ENCODE results near the gene ADAP2.

DNA sequence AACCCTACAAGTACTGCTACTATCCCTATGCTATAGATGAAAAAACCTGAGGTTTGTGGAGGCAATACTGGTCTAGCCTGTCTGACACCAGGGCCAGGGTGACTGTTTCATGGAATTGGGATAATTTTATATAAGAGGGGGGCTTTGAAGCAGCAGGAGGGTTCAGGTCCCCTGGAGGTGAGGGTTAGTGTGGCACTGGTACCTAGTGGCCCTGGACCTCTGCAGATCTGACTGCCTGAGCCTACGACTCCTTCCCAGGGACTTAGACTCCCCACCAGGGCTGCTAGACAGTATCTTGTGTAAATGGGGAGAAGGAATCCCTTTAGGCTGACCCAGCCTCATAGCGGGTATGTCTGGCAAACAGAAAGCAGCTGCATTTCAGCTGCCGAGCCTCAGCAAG, 6.8 kb downstream of the ADAP2 start:
- TF ChIP-seq, protein P1, sequence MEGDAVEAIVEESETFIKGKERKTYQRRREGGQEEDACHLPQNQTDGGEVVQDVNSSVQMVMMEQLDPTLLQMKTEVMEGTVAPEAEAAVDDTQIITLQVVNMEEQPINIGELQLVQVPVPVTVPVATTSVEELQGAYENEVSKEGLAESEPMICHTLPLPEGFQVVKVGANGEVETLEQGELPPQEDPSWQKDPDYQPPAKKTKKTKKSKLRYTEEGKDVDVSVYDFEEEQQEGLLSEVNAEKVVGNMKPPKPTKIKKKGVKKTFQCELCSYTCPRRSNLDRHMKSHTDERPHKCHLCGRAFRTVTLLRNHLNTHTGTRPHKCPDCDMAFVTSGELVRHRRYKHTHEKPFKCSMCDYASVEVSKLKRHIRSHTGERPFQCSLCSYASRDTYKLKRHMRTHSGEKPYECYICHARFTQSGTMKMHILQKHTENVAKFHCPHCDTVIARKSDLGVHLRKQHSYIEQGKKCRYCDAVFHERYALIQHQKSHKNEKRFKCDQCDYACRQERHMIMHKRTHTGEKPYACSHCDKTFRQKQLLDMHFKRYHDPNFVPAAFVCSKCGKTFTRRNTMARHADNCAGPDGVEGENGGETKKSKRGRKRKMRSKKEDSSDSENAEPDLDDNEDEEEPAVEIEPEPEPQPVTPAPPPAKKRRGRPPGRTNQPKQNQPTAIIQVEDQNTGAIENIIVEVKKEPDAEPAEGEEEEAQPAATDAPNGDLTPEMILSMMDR (IDR thresholded peaks at IDR 0.05) = no peak
- TF ChIP-seq POLR2A (IDR thresholded peaks at IDR 0.05) = no peak

All from transverse colon (tissue), 3 donors.